ENCODE data around the gene AZU1. TPM values are rescaled to one million over a fixed set of nuclear protein-coding genes. Genes with fewer than 3 reads are reported as not detected.

Gene AZU1
- total and polyA plus RNA-seq, 2 experiments from 2014 or later, result 1.5 to 5.7 TPM

DNA sequence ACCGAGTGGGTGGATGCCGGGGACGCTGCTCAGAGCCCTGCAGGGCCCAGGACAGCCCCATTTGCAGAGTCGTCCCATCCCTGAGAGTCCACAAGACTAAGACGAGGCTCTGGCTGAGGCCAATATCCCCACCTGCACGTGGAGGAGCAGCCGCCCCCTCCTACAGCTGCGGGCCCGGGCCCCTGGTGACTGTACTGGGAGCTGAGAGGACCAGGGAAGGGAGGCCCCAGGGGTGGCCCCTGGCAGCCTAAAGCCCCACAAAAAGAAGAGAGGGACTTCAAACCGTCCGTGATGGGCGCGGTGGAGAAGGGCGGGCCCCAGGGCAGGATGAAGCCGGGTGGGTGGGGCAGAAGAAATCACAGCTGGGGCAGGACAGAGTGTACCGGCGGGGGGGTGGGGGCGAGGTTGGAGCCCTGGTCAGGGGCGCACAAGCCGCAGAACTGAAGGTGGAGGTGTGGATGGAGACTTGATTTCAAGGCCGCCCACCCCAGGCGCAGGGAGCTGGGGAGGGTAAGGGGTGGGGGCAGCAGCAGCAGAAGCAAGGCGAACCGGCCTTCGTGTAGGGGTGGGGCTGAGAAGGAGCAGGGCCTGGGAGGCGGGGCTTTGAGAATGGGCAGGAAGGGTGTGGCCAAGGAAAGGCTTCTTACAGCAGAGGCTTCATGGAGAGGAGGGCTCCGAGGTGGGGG, 44.8 kb downstream of the AZU1 start:
- peak; percentile 53 to 89 for DNase-seq (ENCODE audit: low read depth in 1 of 2, low spot score in 1 of 2)
- TF ChIP-seq CTCF (IDR thresholded peaks at IDR 0.05; ENCODE audit: low read depth, low read length), result no peak
- H3K4me3 ChIP-seq, result no peak overlapping the region
- H3K9me3 ChIP-seq (ENCODE audit: low read depth), result no peaks in the 10 kb centered on the region
- no peak overlapping the region for H3K27ac ChIP-seq
- no peaks in the 10 kb centered on the region for H3K27me3 ChIP-seq
- H3K36me3 ChIP-seq, result peaks cover 10% of the 10 kb centered on the region
- H3K4me1 ChIP-seq (ENCODE audit: low read depth), result no peaks in the 10 kb centered on the region

DNA sequence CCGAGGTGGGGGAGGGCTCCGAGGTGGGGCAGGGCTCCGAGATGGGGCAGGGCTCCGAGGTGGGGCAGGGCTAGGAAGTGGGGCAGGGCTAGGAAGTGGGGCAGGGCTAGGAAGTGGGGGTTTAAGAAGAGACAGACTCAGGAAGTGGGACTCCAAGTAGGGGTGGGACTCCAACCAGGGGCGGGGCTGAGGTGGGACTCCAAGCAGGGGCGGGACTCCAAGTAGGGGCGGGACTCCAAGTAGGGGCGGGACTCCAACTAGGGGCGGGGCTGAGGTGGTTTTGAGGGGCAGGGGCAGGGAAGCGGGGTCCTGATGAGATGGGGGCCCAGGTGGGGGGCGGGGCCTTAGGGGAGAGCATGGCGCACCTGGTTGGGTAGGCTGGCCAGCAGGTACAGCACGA, 45.4 kb downstream of the AZU1 start:
- Histone ChIP-seq H3K4me3 (no peak overlapping the region), H3K27ac (no peak overlapping the region), H3K27me3 (no peaks in the 10 kb centered on the region), H3K36me3 (peaks cover 4% of the 10 kb centered on the region), H3K9me3 (ENCODE audit: low read depth) (no peaks in the 10 kb centered on the region), H3K4me1 (ENCODE audit: low read depth) (no peaks in the 10 kb centered on the region)
- no peak for TF ChIP-seq CTCF (IDR thresholded peaks at IDR 0.05; ENCODE audit: low read depth, low read length)
- peak; percentile 36 to 80 for DNase-seq (ENCODE audit: low read depth in 1 of 2, low spot score in 1 of 2)

DNA sequence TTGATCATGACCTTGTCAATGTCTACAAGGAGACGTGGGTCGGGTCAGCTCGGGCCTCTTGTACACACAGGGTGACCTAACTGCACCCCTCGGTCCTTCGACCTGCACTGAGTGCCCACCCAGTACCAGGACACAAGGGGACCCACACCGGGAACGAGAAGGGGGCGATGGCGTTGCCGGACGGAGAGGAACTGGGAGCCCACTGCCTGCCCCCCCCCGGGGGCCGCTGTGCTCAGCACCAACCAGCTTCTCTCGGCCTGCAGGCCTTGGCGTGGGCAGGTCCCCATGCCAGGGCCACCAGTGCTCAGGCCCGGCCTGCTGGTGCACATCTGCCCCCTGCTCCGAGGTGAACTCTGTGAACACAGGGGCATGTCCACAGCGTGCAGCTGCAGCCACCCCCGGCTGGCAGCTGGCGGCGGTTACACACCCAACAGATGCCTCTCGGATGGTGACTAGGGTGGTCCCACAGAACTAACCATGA, 46.0 kb downstream of the AZU1 start:
- no peak overlapping the region for H3K4me3 ChIP-seq
- TF ChIP-seq CTCF (IDR thresholded peaks at IDR 0.05; ENCODE audit: low read depth, low read length), result no peak
- no peaks in the 10 kb centered on the region for H3K4me1 ChIP-seq (ENCODE audit: low read depth)
- no peaks in the 10 kb centered on the region for H3K9me3 ChIP-seq (ENCODE audit: low read depth)
- H3K27ac ChIP-seq, result no peak overlapping the region
- no peak for DNase-seq (ENCODE audit: low read depth in 1 of 2, low spot score in 1 of 2)
- H3K36me3 ChIP-seq, result peaks cover 3% of the 10 kb centered on the region
- no peaks in the 10 kb centered on the region for H3K27me3 ChIP-seq

GRCh38 chr19:875265-875879, 47.7 kb downstream of the AZU1 start:
- no peak for DNase-seq (ENCODE audit: low read depth in 1 of 2, low spot score in 1 of 2)
- Histone ChIP-seq H3K27me3 (no peaks in the 10 kb centered on the region), H3K4me1 (ENCODE audit: low read depth) (no peaks in the 10 kb centered on the region), H3K4me3 (no peak overlapping the region), H3K27ac (no peak overlapping the region), H3K36me3 (peaks cover 6% of the 10 kb centered on the region), H3K9me3 (ENCODE audit: low read depth) (no peaks in the 10 kb centered on the region)
- TF ChIP-seq CTCF (IDR thresholded peaks at IDR 0.05; ENCODE audit: low read depth, low read length), result no peak

DNA sequence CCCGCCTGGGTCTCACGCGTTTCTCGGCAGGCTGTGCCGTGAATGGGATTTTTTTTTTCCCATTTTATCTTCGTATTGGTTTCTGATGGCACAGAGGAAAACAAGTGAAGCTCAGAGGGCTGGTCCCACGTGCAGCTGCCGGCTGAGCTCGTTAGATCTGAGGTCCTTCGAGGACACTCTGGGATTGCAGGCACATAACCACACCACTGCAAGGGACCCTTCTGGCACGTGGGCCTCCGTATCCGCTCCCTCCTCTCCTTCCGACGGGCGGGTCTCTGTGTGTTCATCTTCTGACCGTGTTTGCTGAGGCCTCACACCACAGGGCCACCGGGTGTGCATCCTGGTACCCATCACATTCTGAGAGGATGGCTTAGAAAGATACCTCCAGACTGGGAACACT, 48.5 kb downstream of the AZU1 start:
- Histone ChIP-seq H3K36me3 (peaks cover 4% of the 10 kb centered on the region), H3K4me3 (no peak overlapping the region), H3K27ac (no peak overlapping the region), H3K27me3 (no peaks in the 10 kb centered on the region), H3K9me3 (ENCODE audit: low read depth) (no peaks in the 10 kb centered on the region), H3K4me1 (ENCODE audit: low read depth) (no peaks in the 10 kb centered on the region)
- no peak for TF ChIP-seq CTCF (IDR thresholded peaks at IDR 0.05; ENCODE audit: low read depth, low read length)
- DNase-seq (ENCODE audit: low read depth in 1 of 2, low spot score in 1 of 2), result no peak
